ENCODE data around the gene ATP2A1.

ATP2A1 gene

GRCh38 chr16:28931801-28932225 lies 53.5 kb downstream of the ATP2A1 start, which contains the start of gene CD19:
CD19 (plus strand) TSS chr16:28931971; CDS start chr16:28932001, 30 bp downstream.
- no peak within 1 kb of the TSS for H3K27ac ChIP-seq
- H3K4me3 ChIP-seq, result no peak within 1 kb of the TSS
- no peak for DNase-seq (ENCODE audit: low spot score)
- no peak for TF ChIP-seq CTCF (IDR thresholded peaks at IDR 0.05)

GRCh38 chr16:28932339-28933141 lies 54.3 kb downstream of the ATP2A1 start:
- Histone ChIP-seq H3K27ac (no peak overlapping the region), H3K4me3 (no peak overlapping the region)
- no peak for TF ChIP-seq CTCF (IDR thresholded peaks at IDR 0.05)
- no peak for DNase-seq (ENCODE audit: low spot score)

- Histone ChIP-seq H3K27ac (no peak overlapping the region), H3K4me3 (no peak overlapping the region)
- TF ChIP-seq CTCF (IDR thresholded peaks at IDR 0.05), result no peak
- DNase-seq (ENCODE audit: low spot score), result no peak
Measured at GRCh38 chr16:28933171-28933570, 54.9 kb downstream of the ATP2A1 start.

GRCh38 chr16:28935346-28935745 lies 57.1 kb downstream of the ATP2A1 start:
- Histone ChIP-seq H3K4me3 (no peak overlapping the region), H3K27ac (no peak overlapping the region)
- TF ChIP-seq CTCF (IDR thresholded peaks at IDR 0.05), result no peak
- DNase-seq (ENCODE audit: low spot score), result no peak

GRCh38 chr16:28935924-28936783 lies 57.9 kb downstream of the ATP2A1 start:
- peak overlapping the region; percentile 42 for H3K4me3 ChIP-seq
- H3K27ac ChIP-seq, result no peak overlapping the region
- no peak for TF ChIP-seq CTCF (IDR thresholded peaks at IDR 0.05)

GRCh38 chr16:28936784-28937155 lies 58.5 kb downstream of the ATP2A1 start:
- Histone ChIP-seq H3K27ac (no peak overlapping the region), H3K4me3 (peak overlapping the region; percentile 42)
- no peak for DNase-seq (ENCODE audit: low spot score)
- no peak for TF ChIP-seq CTCF (IDR thresholded peaks at IDR 0.05)

More at GRCh38 chr16:28935924-28936783, 57.9 kb downstream of the ATP2A1 start:
- DNase-seq (ENCODE audit: low spot score), result peak; percentile 78

Measured in coronary artery (tissue), 2 donors.